HG02943 (cell line): ENCODE measurements around the gene GADL1.

Experiments
- ATAC-seq: cut with Tn5 transposase; IDR thresholded peaks from one replicate; pipeline ENCODE4 v1.9.1; 2021; ENCODE audit warnings: mild to moderate bottlenecking, low read depth, moderate library complexity; ENCODE audit not compliant: unreplicated experiment

GADL1 gene

GRCh38 chr3:30733209-30733608 is 161.3 kb downstream of the GADL1 start:
- ATAC-seq = no peak

- ATAC-seq = no peak
Measured at GRCh38 chr3:30730967-30731366, 163.5 kb downstream of the GADL1 start.

DNA sequence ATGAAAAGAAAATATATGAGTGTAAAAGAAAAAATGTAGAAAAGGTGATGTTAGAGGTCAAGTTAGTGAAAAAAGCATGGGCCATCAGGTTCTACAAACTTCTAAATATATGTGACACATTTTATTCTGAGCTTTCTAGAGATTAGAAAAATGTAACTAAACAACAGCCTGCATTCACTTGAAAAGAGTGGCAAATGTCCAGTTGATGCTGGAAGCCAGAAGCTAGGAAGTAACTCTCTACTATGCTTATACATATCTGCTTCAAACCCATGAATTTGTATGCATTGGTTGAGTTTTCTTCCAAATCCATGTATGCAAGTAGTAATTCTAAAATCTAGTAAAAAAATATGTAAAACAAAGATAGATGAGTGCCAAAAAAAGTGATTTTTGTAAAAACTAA is 164.5 kb downstream of the GADL1 start:
- no peak for ATAC-seq

GRCh38 chr3:30729512-30729911 is 164.9 kb downstream of the GADL1 start:
- no peak for ATAC-seq

DNA sequence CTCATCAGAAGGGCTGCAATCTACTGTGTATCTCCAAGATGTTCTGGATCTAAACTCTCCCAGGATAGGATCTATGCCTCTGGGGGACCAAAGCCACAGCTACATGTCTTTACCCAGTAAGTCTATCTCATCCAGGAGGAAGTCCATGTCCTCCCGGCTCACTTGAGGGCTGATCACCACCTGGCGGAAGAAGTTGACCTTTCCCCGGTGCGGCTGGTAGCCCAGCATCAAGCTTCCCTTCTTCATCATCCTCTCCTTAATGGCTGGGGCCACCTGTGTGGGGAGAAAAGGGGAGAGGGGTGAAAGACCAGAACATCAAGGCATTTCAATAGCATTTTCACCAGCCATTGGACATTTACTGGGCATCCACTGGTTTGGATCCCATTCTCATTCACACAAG is 166.3 kb downstream of the GADL1 start:
- no peak for ATAC-seq

DNA sequence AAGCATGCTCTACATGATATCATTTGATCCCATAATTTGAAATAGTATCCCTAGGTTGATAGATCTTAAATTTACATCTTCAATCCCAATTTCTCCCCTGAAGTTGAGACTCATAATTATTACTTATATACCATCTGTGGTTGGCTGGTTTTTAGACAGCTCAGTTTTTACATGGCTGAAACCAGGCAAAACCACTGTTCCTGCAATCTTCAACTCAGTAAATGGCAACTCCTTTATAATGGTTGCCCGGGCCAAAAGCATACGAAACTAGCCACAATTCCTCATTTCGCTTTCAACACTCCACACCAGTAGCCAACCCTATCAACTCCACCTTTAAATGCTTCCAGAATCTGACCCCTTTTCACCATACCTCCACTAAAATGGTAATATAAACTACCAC is 169.6 kb downstream of the GADL1 start:
- no peak for ATAC-seq

DNA sequence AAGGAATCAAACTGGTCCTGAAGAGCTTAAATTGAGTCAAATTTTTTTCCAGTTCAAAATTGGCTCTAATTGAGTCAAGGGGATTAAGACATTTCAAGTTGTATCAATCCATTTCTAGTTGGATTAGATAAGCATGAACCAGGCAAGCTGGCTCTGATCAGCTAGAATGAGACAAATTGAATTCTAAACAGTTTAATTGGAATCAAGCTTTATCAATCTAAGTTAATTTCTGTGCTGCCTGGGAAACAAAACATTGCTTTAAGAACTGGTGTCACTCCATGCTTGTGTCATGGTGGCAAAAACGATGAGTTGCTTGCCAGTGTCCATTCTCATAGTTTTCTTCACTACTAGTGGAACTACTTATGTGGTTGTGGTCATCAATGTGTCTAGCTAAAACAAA is 171.2 kb downstream of the GADL1 start:
- ATAC-seq = no peak

- ATAC-seq = no peak
Measured at GRCh38 chr3:30721314-30721634, 173.2 kb downstream of the GADL1 start.

GRCh38 chr3:30720586-30721313 is 173.7 kb downstream of the GADL1 start:
- no peak for ATAC-seq

- ATAC-seq = no peak
Measured at GRCh38 chr3:30719536-30719935, 174.9 kb downstream of the GADL1 start.

GRCh38 chr3:30713885-30714503 is 180.5 kb downstream of the GADL1 start:
- no peak for ATAC-seq

DNA sequence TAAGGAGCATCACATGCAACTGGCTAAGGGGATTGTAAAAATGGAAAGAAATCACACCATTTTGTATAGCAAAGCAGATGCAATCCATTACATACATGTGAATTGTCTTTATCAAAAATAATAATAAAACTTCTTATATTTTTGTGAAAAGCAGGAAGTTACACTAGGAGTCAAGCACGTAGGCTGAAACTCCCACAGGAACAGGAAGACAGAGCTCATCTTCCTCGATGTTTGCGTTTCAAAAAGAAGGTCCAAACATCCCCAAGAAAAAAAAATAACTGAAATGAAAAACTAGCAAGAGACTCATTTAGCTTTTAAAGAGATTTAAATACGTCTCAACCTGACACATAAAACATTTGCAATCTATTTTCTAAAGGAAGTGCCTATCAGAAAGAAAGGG is 181.5 kb downstream of the GADL1 start:
- no peak for ATAC-seq

- ATAC-seq = no peak
Measured at GRCh38 chr3:30711867-30712266, 182.6 kb downstream of the GADL1 start.

DNA sequence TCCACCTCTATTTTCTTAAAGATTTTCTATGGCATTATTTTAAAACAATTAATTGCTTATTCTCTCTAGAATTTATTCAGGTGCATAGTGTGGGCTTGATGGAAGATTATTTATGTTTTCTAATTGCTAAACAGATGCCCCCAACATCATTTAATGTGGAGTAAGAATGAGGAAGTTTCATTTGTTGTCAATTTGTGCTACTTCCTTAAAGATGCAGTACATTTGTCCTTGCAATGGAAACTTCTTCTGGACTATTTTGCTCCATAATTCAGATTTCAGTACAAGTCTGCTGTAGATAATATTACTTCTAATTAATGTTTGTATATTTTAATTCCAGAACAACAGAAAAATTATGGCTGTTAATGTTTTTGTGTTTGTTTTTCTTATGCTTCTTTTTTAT is 183.3 kb downstream of the GADL1 start:
- ATAC-seq = no peak

DNA sequence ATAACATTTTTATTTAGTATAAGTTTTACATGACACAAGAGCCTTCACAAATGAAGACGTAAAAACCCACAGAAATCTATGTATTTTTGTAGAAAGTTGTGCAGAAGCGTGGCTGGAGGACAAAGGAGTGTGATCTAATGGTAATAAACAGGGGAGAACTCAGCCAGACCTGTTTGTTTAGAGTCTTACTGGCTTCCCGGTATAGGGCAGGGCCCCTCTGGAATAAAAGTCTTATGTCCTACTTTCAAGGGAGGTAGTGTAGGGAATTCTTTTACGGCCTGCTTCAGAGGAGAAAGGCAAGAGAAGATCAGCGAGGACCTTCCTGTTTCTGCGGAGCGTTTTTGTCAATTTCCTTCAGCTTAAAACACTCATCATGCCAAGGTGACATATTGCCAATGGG is 184.4 kb downstream of the GADL1 start:
- ATAC-seq = no peak

DNA sequence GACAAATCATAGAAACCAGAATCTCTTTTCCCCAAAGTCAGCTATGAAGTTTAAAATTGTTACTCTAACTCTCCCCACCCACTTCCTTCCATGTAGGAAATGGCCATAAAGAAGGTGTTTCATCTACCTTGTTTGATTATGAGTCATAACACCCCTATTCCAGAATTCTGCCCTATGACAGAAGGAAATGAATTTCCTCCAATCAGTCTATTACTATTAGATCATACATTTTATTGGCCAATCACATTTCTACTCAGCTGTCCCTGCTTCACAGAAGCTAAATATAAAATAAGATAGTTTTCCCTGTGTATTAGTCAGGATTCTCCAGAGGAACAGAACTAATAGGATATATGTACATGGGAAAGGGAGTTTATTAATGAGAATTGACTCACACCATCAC is 186.0 kb downstream of the GADL1 start:
- no peak for ATAC-seq

DNA sequence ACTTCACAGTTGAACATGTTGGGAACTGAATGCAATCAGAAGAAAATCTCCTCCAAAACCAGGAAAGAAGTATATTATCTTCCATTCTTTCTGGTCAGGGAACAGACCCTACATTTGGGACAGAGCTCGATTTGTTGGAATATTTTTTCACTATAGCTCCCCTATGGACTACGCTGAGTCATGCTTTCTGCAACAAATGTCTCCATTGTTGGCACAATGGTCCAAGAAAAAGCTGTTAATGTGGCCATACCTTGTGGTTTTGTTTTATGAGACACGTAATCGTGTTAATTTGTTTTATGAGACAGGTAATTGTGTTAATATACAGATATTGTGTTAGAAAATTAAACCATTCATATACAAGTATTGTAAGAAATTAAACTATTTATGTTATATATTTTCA is 186.6 kb downstream of the GADL1 start:
- ATAC-seq = no peak

GRCh38 chr3:30704931-30705890 is 189.2 kb downstream of the GADL1 start:
- no peak for ATAC-seq

DNA sequence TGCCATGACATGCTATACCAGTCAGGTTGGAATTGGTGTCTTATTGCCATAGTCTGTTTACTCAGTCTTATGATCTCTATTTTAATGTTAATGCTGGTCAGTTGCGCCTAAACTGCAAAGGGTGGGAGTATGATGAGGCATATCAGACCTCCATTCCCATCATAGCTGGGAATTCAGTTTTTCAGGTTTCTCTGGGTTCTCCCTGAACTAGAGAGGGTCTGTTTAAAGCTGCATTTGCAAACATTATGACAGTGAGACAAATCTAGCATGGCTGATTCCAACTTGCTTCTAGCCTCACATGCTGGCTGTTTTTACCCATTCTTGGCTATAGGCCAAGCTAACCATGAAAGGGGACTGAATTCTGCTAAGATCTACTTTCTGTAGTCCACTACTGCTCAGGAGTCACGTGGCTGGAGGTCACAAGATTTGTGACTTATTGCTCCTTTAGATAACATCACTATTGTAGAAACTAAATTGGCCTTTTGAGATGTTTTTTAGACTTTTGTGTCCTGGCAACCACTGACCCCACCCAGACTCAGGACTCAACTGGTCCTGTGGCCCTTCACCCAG is 191.5 kb downstream of the GADL1 start:
- ATAC-seq = no peak

- ATAC-seq = no peak
Measured at GRCh38 chr3:30702038-30702827, 192.2 kb downstream of the GADL1 start.
